Cardiac muscle cell (in vitro differentiated cells and primary cell): ENCODE measurements around the gene TYW5. TPM values are rescaled to one million over a fixed set of nuclear protein-coding genes. Genes with fewer than 3 reads are reported as not detected.

ENCODE experiments used
- DNase-seq, 2 donors: peaks; one replicate each; pipeline versions ENCODE4 v3.0.0 to v3.0.0-alpha.2; 2010 to 2017; ENCODE audit warnings: low read depth in 1 of 2, low spot score in 1 of 2
- H3K27ac ChIP-seq: fragments of 200-600 bp; sonication (generic); 2 replicates; pipeline ENCODE4 v1.5.1; 2016
- H3K27me3 ChIP-seq: fragments of 200-600 bp; sonication (generic); 2 replicates; pipeline ENCODE4 v1.6.0; 2016; ENCODE audit warnings: control low read depth
- H3K36me3 ChIP-seq: fragments of 200-600 bp; sonication (generic); 2 replicates; pipeline ENCODE4 v1.5.1; 2016; ENCODE audit warnings: control low read depth
- H3K4me1 ChIP-seq: fragments of 200-600 bp; sonication (generic); 2 replicates; pipeline ENCODE4 v1.8.1; 2017; ENCODE audit warnings: low read depth, mild to moderate bottlenecking, mixed run types
- H3K4me3 ChIP-seq: fragments of 200-600 bp; sonication (generic); 2 replicates; pipeline ENCODE4 v1.5.1; 2016; ENCODE audit warnings: mild to moderate bottlenecking
- H3K9me3 ChIP-seq: fragments of 200-600 bp; sonication (generic); 2 replicates; pipeline ENCODE4 v1.5.1; 2017; ENCODE audit warnings: low read depth, mild to moderate bottlenecking, control low read depth
- polyA plus RNA-seq: library from polyadenylated mRNA; unstranded; fragments of >200 nt; fragmentation: Nextera tagmentation; extraction: Ambion mirVana; gene quantifications from 2 replicates; pipeline ENCODE4 v1.2.1, GENCODE V29; 2016
- total RNA-seq: library from RNA; depleted of rRNA; stranded (reverse); fragments of >200 nt; gene quantifications from 2 replicates; pipeline ENCODE4 v1.2.3, GENCODE V29; 2016
- TF ChIP-seq, protein P1 (sequence below): IDR thresholded peaks from 2 replicates; pipeline ENCODE4 v1.5.1; 2012; ENCODE audit warnings: low read depth, mild to moderate bottlenecking, low read length

Gene TYW5
- total and polyA plus RNA-seq, 2 experiments from 2014 or later, result 6.4 to 8.8 TPM

DNA sequence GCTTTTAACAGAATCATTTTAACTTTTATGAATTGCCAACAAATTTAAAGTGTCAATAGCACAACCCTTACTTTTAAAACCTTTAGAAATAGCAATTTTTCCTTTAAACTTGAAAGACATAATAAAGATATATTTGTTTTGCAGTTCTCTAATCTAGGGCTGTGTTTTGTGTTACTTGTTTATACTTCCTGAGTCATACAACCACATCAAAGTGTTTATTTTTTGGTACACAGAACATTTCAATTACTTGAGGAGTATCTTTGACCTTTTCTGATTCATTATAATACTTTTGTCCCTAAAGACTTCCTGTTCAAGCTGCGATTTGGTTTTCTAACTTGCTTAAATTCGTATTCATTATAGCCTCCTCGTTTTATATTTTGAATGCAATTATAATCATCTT is 21.8 kb downstream of the TYW5 start:
- peaks cover 48% of the 10 kb centered on the region for H3K36me3 ChIP-seq
- TF ChIP-seq, protein P1, sequence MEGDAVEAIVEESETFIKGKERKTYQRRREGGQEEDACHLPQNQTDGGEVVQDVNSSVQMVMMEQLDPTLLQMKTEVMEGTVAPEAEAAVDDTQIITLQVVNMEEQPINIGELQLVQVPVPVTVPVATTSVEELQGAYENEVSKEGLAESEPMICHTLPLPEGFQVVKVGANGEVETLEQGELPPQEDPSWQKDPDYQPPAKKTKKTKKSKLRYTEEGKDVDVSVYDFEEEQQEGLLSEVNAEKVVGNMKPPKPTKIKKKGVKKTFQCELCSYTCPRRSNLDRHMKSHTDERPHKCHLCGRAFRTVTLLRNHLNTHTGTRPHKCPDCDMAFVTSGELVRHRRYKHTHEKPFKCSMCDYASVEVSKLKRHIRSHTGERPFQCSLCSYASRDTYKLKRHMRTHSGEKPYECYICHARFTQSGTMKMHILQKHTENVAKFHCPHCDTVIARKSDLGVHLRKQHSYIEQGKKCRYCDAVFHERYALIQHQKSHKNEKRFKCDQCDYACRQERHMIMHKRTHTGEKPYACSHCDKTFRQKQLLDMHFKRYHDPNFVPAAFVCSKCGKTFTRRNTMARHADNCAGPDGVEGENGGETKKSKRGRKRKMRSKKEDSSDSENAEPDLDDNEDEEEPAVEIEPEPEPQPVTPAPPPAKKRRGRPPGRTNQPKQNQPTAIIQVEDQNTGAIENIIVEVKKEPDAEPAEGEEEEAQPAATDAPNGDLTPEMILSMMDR, result no peak
- no peak overlapping the region for H3K27ac ChIP-seq
- H3K9me3 ChIP-seq, result no peaks in the 10 kb centered on the region
- H3K4me1 ChIP-seq, result no peaks in the 10 kb centered on the region
- DNase-seq, result no peak
- no peak overlapping the region for H3K4me3 ChIP-seq
- H3K27me3 ChIP-seq, result no peaks in the 10 kb centered on the region

GRCh38 chr2:199932312-199932855 is 22.9 kb downstream of the TYW5 start:
- Histone ChIP-seq H3K36me3 (peaks cover 44% of the 10 kb centered on the region), H3K4me1 (no peaks in the 10 kb centered on the region), H3K27ac (no peak overlapping the region), H3K27me3 (no peaks in the 10 kb centered on the region), H3K9me3 (no peaks in the 10 kb centered on the region), H3K4me3 (no peak overlapping the region)
- peak in 1 of 2 donors; percentile 18 for DNase-seq
- TF ChIP-seq, protein P1, result no peak

- Histone ChIP-seq H3K36me3 (peaks cover 30% of the 10 kb centered on the region), H3K4me3 (no peak overlapping the region), H3K9me3 (no peaks in the 10 kb centered on the region), H3K27me3 (no peaks in the 10 kb centered on the region), H3K4me1 (no peaks in the 10 kb centered on the region), H3K27ac (no peak overlapping the region)
- DNase-seq, result no peak
- TF ChIP-seq, protein P1, result no peak
Measured at GRCh38 chr2:199929262-199929661, 26.0 kb downstream of the TYW5 start.

DNA sequence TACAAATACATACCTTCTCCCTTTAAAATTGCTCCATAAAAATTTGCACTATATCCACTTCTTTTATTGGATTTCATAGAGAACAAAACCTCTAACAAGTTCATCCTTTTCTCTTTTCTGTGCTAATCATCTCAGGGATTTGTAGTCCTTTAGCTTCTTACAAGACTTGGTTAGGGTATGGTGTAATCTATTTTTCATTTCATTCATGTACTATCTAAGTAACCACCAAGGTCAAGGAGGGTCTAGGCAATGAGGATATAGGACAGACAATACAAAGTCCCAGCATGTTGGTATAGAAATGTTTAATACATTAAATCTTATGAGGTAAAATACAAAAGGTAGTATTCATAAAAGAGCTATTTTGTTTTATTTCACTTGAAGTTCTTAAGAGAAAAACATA is 26.7 kb downstream of the TYW5 start:
- TF ChIP-seq, protein P1, result no peak
- Histone ChIP-seq H3K9me3 (no peaks in the 10 kb centered on the region), H3K27me3 (no peaks in the 10 kb centered on the region), H3K4me1 (no peaks in the 10 kb centered on the region), H3K4me3 (no peak overlapping the region), H3K36me3 (peaks cover 30% of the 10 kb centered on the region), H3K27ac (peak overlapping the region; percentile 19)
- DNase-seq, result no peak

DNA sequence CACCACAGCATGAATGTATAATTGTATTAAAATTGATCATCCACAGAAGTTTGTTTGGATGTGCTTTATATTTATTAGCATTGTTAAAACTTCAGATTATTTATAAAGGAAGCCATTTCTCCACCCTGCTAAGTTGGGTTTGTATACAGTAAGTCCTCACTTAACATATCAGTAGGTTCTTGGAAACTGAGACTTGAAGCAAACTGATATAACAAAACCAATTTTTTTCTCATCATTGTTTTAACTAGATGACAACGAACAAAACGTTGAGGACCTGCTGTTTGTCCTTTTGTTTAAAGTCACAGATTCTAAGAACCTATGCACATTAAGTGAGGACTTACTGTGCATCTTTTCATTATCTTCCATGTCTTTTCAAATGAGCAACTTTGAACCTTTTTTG is 27.1 kb downstream of the TYW5 start:
- TF ChIP-seq, protein P1, result no peak
- Histone ChIP-seq H3K4me3 (no peak overlapping the region), H3K36me3 (peaks cover 29% of the 10 kb centered on the region), H3K4me1 (no peaks in the 10 kb centered on the region), H3K27me3 (no peaks in the 10 kb centered on the region), H3K9me3 (no peaks in the 10 kb centered on the region), H3K27ac (peak overlapping the region; percentile 19)
- no peak for DNase-seq
